Neural cell (in vitro differentiated cells): ENCODE data around the gene MEPCE.

Experiments used
- EP300 ChIP-seq: fragments of 450-650 bp; conservative IDR thresholded peaks from 2 replicates; pipeline ENCODE4 v1.6.1; 2014; ENCODE audit warnings: antibody characterized with exemption, mild to moderate bottlenecking, moderate library complexity; ENCODE audit not compliant: poor library complexity, severe bottlenecking
- EZH2 ChIP-seq: fragments of 200-600, 300-800 bp; shearing (Covaris generic), sonication (generic); IDR thresholded peaks from 2 replicates; pipeline ENCODE4 v1.6.1; 2014; ENCODE audit warnings: antibody characterized with exemption, low read length, borderline replicate concordance, mild to moderate bottlenecking; ENCODE audit not compliant: insufficient read depth, poor library complexity, severe bottlenecking
- MXI1 ChIP-seq: fragments of 450-650 bp; conservative IDR thresholded peaks from 2 replicates; pipeline ENCODE4 v1.6.1; 2014; ENCODE audit warnings: antibody characterized with exemption, mild to moderate bottlenecking; ENCODE audit not compliant: poor library complexity, severe bottlenecking
- SMC3 ChIP-seq: fragments of 450-650 bp; conservative IDR thresholded peaks from 2 replicates; pipeline ENCODE4 v1.6.1; 2014; ENCODE audit warnings: antibody characterized with exemption, mild to moderate bottlenecking, moderate library complexity; ENCODE audit not compliant: poor library complexity
- TF ChIP-seq, protein P1 (sequence below): fragments of 450-650 bp; IDR thresholded peaks from 2 replicates; pipeline ENCODE4 v1.5.1; 2014; ENCODE audit warnings: antibody characterized with exemption, mild to moderate bottlenecking, moderate library complexity; ENCODE audit not compliant: poor library complexity, severe bottlenecking

DNA sequence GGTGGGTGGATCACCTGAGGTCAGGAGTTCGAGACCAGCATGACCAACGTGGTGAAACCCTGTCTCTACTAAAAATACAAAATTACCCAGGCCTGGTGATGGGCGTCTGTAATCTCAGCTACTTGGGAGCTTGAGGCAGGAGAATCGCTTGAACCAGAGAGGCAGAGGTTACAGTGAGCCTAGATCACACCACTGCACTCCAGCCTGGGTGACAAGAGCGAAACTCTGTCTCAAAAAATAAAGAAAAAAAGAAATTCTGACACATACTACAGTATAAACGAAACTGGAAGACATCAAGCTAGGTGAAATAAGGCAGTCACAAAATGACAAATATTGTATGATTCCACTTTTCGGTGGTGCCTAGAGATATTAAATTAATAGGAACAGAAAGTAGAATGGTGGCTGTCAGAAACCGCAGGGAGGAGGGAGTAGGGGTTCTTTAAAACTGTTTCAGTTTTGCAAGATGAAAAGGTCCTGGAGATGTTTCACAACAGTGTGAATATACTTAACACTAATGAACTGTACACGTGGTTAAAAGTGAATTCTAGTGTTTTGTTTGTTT lies 33.1 kb upstream of the MEPCE start:
- no peak for TF ChIP-seq SMC3
- no peak for TF ChIP-seq EP300
- TF ChIP-seq, protein P1, sequence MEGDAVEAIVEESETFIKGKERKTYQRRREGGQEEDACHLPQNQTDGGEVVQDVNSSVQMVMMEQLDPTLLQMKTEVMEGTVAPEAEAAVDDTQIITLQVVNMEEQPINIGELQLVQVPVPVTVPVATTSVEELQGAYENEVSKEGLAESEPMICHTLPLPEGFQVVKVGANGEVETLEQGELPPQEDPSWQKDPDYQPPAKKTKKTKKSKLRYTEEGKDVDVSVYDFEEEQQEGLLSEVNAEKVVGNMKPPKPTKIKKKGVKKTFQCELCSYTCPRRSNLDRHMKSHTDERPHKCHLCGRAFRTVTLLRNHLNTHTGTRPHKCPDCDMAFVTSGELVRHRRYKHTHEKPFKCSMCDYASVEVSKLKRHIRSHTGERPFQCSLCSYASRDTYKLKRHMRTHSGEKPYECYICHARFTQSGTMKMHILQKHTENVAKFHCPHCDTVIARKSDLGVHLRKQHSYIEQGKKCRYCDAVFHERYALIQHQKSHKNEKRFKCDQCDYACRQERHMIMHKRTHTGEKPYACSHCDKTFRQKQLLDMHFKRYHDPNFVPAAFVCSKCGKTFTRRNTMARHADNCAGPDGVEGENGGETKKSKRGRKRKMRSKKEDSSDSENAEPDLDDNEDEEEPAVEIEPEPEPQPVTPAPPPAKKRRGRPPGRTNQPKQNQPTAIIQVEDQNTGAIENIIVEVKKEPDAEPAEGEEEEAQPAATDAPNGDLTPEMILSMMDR, result no peak
- no peak for TF ChIP-seq MXI1
- no peak for TF ChIP-seq EZH2
